ENCODE data around the gene SCFD2.

The SCFD2 gene

DNA sequence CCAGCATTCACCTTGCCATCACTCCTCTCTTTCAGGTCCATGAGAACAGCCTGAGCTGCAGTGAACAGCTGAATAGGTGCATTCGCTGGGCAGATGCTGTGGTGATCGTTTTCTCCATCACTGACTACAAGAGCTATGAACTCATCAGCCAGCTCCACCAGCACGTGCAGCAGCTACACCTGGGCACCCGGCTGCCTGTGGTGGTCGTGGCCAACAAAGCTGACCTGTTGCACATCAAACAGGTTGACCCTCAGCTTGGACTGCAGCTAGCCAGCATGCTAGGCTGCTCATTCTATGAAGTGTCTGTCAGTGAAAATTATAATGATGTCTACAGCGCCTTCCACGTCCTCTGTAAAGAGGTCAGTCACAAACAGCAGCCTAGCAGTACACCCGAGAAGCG is 500.6 kb downstream of the SCFD2 start:
- DNase-seq (ENCODE audit: low read depth in 2 of 2, low spot score in 1 of 2): no peak

DNA sequence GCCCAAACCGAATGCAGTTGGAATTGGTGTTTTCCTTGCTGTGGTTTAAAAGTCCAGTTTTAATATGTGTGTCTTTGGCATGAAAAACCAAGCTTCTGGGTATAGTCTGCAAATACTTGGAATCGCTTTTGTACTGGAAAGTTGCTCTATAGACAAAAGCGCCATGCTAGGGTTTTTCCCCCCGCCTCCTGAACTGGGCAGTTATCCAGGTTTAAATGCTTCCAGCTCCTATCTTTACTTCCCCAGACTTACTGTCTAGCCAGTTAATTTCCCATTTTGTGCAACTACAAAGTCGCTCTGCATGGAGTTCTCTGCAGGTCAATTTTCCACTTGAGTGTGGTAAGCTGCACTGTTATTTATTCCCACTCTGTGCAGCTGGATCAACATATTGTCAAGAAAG is 501.1 kb downstream of the SCFD2 start:
- DNase-seq (ENCODE audit: low read depth in 2 of 2, low spot score in 1 of 2): no peak

DNA sequence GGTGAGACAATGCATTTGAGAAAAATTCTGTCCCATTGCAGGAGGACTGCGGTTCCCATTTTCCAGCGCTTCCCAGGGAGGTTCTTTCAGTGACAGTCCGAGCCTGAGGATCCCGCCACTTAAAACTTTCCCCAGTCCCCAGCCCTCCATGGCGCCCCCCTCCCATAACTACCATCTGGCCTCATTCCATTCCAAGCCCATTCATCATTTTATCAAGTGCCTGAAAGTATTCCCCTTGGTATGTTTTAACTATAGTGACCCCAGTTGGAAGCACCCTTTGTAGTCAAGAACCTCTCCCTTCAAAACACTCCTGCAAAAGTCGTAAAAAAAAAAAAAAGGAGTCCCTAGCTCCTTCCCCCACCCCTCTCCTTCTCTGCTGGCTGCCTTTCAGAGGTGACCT is 502.5 kb downstream of the SCFD2 start:
- no peak for DNase-seq (ENCODE audit: low read depth in 2 of 2, low spot score in 1 of 2)

DNA sequence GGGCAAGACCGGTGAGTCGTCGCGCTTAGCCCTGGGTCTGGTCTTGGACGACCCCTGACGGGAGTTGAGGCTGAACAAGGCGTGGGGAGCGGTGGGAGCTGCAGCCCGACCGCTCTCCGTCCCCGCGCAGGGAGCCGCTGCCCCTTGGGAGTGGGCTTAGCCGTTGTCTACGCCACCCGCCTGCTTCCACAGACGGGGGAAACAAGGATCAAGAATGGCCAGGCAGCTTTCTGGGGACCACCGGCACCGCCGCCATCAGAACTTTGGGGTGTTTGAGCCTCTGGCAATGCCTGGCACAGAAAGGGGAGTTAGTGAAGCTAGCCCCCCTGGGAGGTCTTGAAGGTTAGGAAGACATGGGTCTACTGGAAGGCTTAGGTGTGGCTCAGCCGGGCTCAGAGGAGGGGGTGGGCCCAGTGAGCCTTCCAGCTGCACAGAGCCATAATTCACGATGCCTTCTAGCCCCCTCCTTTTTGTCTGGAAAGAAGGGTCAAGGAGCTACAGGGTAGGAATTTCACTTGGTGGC is 503.2 kb downstream of the SCFD2 start:
- DNase-seq (ENCODE audit: low read depth in 2 of 2, low spot score in 1 of 2): no peak

DNA sequence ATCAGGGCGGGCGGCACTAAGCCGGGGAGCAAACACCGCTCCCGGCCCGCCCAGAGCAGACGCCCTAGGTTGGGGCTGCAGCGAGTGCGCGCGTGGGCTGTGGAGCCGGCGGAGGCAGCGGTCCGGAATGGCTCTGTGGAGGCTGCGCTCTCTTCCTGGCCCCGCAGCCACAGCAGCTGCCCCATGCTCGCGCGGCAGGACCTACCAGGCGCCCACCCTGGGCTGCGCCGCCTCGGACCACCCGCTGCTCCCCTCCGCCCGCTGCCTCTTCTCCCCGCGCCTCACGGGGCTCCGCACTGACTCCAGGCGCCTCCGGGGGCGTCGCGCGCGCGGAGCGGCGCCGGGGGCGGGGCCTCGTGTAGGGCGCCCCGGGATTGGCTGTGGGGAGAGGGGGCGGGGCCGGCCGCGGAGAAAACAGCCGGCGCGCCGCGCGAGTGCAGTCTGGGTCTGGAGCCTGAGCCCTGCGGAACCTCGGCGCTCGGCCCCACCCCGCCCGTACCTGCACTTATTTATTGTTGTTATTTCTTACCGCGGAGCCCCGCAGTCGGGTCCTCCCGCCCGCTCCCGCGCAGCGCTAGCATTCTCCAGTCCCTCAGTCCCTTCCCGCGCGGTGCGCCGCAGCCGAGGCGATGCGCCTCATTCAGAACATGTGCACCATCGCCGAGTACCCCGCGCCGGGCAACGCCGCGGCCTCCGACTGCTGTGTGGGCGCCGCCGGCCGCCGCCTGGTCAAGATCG is 503.8 kb downstream of the SCFD2 start, which contains the start of gene RASL11B:
Gene RASL11B (plus strand): TSS at position 439 of the 738 bp plus-strand sequence. CDS start 191 bp downstream, at position 630.
- DNase-seq (ENCODE audit: low read depth in 2 of 2, low spot score in 1 of 2): peak; percentile 58 to 62

DNA sequence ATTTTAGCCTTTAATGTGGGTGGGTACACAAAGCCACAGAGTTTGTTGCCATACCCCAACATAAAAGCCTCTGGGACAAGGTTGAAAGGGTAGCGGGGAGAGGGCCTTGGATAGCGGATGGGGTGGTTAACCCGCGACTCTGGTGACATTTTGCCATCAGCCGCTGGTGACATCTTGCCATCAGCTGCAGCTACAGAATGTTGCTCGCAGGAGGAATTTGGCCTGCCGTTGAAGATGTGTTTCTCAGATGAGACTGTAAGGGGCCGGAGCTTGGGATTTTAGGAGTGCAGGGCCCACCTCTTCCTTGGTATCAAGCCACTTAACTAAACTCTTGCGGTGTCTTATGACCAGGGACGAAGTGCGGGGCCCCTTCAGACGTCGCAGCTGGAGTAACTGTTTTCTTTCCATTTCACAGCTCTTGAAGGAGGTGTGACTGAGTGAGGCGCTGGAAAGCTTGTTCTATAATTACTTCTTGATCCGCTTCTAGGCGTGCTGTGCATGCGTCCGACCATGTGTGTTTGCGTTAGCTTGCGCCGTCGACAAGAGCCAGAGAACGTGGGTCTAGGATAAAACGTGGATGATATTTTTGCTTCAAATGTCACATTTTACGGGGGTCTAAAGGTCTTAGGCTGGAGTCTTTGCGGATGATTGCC is 504.6 kb downstream of the SCFD2 start:
- DNase-seq (ENCODE audit: low read depth in 2 of 2, low spot score in 1 of 2): no peak

DNA sequence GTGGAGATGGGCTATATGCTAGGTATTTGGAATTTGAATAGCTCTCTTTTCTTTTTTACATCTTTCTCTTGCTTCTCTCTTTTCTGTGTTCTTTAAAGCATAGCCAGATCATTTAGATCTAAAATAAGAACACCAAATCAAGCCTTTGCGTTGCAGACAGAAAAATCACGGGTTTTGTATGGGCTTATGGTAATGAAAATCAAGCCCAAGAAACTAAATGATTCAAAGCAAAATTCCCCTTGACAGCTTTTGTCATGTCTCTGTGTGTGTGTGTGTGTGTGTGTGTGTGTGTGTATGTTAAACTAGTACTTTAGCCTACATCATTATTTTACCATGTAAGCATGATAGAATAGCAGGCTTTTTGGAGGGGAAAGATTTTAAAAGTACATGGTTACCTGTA is 505.5 kb downstream of the SCFD2 start:
- no peak for DNase-seq (ENCODE audit: low read depth in 2 of 2, low spot score in 1 of 2)

DNA sequence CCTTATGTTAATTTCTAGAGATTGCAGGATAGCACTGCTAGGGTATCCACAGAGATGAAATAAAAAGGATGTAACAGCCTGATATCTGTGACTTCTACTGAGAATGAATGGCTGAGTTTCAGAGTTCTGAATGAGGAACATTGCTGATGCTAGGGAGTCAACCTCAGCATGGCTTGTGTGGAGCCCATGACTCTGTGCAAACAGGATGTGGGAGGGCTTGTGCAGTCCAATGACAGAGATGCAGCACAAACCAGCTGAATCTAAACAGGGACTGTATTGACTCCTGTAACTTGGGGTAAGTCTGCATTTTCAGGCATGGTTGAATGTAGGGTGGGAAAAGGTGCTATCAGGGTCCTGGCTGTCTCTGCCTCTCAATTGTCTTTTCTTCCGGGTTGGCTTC is 509.1 kb downstream of the SCFD2 start:
- DNase-seq (ENCODE audit: low read depth in 2 of 2, low spot score in 1 of 2): no peak

DNA sequence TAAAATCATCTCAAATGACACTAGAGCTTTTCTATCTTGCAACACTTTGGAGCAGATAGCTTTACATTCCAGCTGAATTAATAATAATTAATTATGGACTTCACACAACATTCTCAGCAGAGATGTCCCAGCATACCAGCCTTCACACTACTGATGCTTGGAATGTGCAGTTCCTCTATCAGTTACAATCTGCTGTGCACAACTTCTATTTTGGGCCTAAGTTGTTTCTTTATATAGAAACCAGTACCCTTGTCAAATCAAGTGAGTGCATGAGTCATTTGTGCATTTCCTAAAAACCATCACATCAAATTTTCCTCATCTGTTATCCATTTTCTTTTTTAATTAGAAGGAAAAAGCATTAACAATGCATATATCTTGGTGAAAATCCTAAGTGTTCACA is 512.5 kb downstream of the SCFD2 start:
- DNase-seq (ENCODE audit: low read depth in 2 of 2, low spot score in 1 of 2): no peak

DNA sequence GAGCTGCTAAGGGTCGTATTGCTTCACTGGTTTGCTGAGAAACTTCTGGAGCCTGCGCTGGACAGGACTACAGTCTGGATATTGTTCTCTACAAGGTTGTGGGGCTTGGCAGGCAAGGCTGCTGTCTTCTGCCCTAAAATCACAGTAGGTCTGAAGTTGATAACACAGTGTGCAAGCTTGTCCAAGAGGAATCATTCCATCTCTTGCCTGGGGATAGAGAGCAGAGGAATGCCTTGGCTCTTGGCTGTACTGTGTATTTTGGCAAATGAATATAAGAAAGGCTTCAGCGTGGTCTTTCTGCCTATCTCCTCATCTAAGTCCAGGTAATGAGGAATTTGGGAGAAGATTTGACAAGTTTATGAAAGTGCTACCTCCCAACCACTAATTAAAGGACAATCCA is 513.1 kb downstream of the SCFD2 start:
- no peak for DNase-seq (ENCODE audit: low read depth in 2 of 2, low spot score in 1 of 2)

DNA sequence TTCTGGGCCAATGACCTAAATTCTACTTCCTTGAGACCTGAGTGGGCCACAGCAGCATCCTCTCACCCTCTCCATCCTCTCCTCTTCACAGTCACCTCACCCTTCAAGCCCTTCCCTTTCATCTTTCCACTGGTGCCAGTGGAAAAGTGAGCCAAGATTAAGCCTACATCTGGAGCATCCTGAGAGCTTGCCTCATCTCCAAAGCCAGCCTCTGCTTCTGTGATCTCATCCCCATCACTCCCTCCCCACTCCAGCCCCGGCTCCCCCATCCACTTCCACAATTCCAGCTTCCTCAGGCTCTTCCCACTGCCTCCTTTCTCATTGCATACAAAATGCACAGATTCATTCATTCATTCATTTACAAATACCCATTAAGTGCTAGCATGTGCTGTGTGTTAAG is 513.8 kb downstream of the SCFD2 start:
- DNase-seq (ENCODE audit: low read depth in 2 of 2, low spot score in 1 of 2): no peak

DNA sequence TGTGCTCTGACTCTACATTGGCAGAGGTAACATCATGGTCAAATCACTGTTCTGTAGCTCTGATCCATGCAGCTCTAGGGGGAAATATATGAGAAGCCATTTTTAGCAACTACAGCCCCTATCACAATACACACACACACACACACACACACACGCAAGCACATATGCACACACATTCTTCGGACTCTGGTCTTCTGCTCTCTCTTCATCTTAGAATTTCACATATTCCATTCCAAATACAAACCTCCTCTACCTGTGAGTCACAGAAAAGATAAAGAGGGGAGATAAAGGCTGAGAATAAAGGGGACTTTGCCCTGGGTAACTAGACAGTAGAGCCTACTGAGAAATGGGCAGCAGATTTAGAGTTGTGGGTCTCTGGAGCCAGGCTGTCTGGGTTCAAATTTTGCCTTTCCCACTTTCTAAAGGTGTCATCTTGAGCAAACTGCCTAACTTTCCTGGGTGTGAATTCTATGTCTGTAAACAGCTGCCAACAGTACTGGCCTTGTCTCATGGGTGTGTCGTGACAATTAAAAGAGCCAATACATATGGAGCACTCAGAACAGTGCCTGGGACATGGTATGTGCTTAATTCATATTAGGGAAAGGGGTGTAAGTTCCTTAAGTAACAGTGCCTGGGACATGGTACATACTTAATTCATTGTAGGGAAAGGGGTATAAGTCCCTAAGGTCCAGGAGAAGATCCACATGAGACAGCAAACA is 515.3 kb downstream of the SCFD2 start:
- no peak for DNase-seq (ENCODE audit: low read depth in 2 of 2, low spot score in 1 of 2)

DNA sequence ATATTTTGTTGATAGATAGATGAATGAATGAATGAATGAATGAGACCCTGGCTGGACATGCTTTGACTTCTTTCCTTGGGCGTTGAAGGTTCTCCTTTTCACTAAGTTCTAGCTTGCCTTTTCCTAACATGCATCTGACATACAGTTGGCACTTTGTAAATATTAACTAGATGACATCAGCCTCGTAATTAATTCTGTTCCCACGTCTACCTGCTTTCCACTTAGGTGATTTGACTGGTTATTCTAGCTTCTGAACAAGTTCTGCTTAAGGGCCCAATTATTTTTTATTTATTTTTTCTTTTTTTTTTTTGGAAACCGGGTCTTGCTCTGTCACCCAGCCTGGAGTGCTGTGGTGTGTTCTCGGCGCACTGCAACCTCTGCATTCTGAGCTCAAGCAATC is 517.6 kb downstream of the SCFD2 start:
- no peak for DNase-seq (ENCODE audit: low read depth in 2 of 2, low spot score in 1 of 2)

DNA sequence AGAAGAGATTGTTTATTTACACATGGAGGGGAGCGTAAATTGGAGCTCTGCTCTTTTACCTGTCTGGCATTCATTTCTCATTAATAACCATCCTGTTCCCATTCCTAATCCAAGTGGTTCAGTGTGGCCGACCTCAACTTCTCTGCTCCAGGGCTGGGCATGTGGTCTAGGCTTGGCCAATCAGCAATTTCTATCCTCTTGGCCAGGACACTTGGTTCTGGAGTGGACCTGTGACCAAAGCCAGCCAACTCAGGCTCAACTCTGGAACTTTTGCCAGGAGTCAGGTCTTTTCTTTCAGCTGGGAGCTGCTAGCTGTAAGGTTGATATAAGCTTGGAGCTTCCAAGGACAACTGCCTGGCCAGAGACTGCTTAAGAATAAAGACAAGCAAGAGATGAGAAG is 519.4 kb downstream of the SCFD2 start:
- DNase-seq (ENCODE audit: low read depth in 2 of 2, low spot score in 1 of 2): no peak

DNA sequence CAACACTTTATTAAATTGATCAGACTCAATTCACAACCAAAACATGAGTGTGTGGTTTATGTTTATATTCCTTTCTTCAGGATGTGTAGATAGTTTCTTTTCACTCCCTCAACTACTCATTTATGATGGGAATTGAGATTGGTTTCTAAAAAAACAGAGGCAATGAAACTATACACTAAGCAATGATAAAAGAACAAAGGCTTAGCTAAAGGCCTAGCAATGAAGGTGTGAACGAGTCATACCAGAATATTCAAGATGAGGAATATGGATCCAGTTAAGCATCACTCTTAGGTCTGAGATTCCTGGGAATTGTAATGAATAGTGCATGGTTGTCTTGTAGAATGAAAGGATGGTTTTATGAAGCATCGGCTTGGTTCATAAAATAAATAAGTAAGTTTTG is 521.3 kb downstream of the SCFD2 start:
- no peak for DNase-seq (ENCODE audit: low read depth in 2 of 2, low spot score in 1 of 2)

DNA sequence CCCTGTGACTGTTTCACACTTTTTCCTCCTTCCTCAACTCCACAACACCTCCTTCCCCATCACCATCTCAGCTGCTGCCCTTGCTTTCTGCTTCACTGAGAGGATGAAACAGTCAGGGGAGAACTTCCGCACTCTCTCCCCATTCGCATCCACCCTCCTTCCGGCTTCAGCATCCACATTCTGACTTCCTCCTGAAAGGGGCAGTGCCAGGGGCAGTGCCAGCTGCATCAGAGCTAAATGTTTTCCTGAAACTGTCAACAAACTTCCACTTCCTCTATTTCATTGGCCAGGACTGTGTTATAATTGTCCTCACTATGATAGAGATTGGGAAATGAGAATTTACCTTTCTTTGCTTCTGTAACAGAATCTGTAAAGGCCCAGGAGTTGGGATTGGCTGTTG is 521.9 kb downstream of the SCFD2 start:
- DNase-seq (ENCODE audit: low read depth in 2 of 2, low spot score in 1 of 2): no peak

DNA sequence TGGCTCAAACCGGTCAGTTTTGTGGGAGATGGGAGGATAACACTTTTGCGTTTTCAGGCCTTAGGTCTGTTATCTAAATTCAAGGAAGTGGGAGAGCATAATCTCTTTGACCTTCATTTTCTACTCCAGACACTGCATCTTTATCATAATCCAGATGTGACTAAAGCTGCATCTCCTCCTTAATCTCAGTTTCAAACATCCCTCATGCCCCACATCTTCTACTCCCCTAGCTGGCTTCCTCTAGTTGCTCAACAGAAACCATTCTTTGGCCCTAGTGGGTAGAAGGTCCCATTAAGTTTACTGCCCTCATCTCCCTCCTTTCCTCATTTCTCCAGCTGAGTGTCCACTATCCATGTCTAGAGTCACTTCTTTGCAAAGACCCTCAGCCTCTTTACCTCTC is 522.5 kb downstream of the SCFD2 start:
- DNase-seq (ENCODE audit: low read depth in 2 of 2, low spot score in 1 of 2): no peak

DNA sequence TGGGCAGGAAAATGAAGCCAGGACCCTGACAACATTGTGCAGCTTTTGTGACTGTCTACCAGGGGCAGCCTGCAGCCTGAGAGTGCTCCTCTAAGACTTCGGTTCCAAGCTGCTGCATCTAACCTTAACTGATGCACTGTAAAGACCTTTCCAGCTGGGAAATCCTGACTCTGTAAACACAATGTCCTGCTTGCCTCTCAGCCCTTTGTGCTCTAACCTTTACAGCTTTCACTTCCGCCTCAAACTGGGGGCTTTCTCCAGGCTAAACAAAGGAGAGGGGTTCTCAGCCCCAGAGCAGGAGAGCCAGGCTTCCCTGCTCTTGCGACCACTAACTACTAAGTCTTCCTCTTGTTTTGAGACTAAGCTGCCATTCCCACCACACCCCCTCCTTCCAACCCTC is 523.1 kb downstream of the SCFD2 start:
- no peak for DNase-seq (ENCODE audit: low read depth in 2 of 2, low spot score in 1 of 2)

DNA sequence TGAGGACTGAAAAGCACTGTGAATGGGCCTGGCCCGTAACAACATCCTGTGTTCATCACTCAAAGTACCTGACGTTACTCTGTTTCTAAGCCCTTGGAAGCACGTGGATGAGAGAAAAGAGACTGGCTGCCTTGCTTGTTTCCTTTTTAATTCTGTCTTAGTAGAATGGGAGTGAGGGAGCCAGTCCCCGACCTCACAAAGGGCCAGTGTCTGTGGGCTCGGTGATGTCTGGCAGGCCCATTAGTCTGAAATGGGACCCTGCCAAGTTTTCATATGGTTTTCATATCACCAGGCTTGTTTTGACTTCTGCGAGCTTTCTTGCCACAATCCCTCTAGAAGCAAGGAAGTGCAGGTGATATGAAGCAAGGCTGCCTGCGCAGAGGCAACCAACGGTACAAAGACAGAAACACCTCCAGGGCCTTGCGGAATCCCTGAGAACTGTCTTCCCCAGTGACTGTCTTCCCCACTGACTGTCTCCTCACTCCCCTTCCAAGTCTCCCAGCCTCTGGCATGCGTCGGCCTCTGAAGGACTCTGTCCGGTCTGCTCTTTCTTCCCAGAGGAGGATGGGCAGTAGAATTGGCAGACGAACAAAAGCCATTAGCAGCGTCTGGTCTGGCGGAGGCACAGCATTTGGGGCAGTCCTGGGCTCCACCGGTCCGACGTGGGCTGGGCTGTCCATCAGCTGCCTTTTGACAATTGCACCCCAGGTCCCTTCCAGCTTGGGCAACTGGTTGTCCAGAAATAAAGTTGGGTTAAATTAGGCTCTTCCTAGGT is 524.0 kb downstream of the SCFD2 start:
- DNase-seq (ENCODE audit: low read depth in 2 of 2, low spot score in 1 of 2): no peak

DNA sequence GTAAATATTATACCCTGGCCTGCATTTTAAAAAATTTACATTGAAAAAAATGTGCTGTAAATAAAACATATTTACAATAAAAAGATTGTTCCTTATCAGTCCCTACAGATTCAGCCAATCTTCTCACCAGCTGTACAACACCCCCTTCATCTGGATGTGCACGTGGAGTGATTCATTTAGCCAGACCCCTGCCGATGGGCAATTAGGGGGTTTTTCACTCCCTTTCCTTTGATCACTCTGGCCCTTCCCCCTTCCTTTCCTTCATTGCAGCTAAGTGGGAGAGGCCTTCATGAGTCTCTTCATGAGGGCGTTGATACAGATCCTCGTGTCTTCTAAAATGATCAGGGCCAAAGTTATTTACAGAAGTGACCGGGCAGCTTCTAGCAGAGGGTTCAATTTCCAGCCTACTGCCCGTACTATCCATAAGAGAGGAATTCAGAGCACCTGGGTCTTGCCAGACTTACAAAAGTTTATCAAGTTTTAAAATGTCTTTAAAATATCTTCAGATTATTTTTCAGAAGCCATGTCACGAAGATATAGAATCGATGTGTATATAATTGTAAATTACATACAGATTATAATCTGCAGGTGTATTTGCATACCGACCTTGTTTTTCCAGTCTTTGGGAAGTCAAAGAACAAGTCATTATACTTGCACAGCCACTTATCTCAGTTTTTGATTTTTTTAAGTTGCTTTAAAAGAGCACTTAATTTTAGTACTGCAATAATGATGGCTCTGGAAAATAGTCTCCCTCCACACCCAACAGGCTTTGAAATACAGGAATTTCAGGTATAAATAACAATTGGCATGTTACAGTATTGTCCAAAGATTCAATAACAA is 525.1 kb downstream of the SCFD2 start:
- no peak for DNase-seq (ENCODE audit: low read depth in 2 of 2, low spot score in 1 of 2)
